GM19395 (cell line): Measurements from ENCODE around the gene RBM39.
"Not testable (repeated sequence)": the region's sequence is repeated elsewhere in the genome, so short reads cannot be mapped to it uniquely, and the experiment has no call there.

Experiments used
- ATAC-seq: cut with Tn5 transposase; IDR thresholded peaks from one replicate; pipeline ENCODE4 v1.9.1; 2021; ENCODE audit warnings: mild to moderate bottlenecking, moderate library complexity; ENCODE audit not compliant: unreplicated experiment

Gene RBM39

DNA sequence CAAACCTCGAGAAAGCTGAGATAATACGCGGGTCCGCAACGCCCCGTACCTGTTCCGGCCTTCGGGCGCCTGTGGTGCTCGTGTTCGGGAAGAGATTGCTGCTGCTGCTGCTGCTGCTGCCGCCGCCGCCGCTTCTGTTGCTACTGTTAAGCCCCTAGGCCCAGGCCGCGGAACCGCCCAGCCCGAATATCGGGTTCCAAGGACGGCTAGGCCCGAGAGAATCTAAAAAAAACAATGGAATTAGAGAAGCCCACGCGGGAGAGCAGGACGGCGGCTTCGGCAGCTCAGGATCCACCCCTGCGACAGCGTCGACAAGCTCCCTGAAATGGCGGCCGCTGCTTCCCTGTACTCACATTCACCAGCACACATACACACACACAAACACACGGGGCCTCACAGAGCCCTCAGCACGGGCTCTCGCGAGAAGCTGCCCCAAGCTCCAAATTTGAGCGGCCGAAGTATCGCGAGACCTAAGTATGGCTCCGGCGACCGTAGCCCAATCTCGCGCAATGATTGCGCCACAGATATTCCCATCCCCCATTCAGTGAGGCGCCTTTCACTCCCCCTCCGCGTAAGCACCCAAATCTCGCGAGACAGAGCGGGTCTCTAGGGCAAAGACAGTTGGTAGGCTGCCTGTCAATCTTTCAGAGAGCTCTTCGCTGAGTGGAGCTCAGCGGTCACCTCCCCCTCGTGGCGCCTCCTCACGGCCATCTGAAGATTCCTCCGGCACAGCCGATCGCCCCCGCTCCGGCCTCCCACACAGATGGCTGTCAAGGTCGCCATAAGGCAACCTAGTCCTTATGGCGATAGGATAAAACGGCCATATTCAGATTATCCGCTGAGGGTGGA, at the start of gene RBM39:
TSS of gene RBM39 (minus strand) at position 369 of the 849 bp plus-strand sequence. CDS start 1,386 bp downstream, outside the sequence.
- peak; percentile 85 for ATAC-seq

DNA sequence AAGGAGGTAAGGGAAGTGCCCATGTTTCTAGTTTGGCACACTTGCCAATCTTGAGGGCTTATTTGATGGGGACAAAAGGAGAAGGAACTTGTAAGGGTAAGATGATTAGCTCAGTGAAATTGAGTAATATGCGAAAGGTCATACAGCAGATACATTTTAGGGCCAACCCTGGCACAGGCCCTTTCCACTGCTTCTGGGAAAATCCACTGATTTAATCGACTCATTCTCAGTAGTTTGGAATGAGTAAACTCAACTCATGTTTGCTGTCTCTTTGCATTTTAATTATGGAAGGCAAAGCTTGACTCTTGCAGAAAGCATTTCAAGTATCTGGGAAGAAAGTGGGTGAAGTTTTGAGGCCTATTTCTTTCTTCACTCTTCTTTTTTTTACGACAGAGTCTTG, 49.8 kb upstream of the RBM39 start:
- no peak for ATAC-seq

GRCh38 chr20:35791097-35791496, 49.0 kb upstream of the RBM39 start:
- no peak for ATAC-seq

DNA sequence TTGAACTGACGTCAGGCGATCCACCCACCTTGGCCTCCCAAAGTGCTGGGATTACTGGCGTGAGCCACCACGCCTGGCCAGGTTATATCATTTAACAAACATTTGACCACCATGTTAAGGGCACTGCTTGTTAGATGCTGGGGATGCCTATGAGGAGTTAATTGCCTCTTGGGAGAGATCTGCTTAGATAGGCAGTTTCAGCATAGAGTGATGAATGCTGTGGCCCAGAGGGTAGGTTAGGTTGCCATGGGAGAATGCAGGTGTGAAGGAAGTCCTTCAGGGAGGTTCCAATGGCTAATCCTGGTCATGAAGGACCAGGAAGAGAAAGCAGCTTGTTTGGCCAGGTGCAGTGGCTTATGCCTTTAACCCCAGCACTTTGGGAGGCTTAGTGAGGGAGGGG, 46.7 kb upstream of the RBM39 start:
- no peak for ATAC-seq

DNA sequence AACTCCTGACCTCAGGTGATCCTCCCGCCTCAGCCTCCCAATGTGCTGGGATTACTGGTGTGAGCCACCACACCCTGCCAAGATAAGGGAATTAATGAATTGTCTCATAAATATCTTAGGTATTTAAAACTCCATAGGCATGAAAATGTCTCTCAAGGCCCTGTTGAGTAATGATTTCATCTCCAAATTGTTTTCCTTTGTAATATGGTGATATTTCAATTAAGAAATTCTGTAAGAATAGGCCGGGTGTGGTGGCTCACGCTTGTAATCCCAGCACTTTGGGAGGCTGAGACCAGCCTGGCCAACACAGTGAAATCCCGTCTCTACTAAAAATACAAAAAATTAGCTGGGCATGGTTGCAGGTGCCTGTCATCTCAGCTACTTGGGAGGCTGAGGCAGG, 43.5 kb upstream of the RBM39 start:
- not testable (repeated sequence) for ATAC-seq

DNA sequence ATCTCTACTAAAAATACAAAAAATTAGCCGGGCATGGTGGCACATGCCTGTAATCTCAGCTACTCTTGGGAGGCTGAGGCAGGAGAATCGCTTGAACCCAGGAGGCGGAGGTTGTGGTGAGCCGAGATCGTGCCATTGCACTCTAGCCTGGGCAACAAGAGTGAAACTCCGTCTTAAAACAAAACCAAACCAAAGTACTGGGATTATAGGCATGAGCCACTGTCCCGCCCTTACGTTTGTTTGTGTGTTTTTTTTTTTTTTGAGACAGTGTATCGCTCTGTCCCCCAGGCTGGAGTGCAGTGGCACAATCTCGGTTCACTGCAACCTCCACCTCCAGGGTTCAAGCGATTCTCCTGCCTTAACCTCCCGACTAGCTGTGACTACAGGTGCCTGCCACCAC, 41.8 kb upstream of the RBM39 start:
- not testable (repeated sequence) for ATAC-seq

- ATAC-seq, result no peak
Measured at GRCh38 chr20:35776513-35777101, 34.5 kb upstream of the RBM39 start.

- no peak for ATAC-seq
Measured at GRCh38 chr20:35774391-35774790, 32.3 kb upstream of the RBM39 start.

DNA sequence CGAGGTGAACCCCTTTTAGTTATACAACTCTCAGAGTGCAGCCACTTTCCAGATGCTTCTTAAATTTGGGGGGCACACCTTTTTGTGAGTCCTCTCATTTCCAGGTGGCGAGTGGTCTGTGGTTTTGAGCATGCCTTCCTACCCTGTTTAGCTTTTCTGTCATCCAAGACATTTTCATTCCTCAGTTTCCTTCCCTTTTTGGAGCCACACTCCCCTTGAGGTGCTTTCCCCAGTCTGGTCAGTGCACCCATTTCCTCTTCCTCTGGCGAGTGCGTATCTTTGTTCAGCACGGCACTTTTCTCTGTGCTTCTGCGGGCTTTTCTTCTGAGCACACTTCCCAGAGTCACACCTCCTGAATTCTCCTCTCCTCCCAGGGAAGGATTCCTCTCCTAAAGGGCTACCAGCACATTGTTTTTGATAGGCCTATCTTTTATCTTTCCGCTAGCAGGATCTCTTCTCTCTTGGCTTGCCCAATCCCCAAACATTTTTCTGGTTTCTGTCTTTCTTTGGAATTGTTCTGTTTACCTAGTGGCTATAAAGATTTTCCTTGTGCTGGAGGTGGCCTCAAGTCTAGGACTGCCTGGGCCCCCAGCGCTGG, 31.2 kb upstream of the RBM39 start:
- ATAC-seq, result no peak

- no peak for ATAC-seq
Measured at GRCh38 chr20:35772563-35773058, 30.6 kb upstream of the RBM39 start.

- peak; percentile 67 for ATAC-seq
Measured at GRCh38 chr20:35771689-35772562, 29.9 kb upstream of the RBM39 start, which contains the start of gene PHF20. Gene PHF20 (plus strand): TSS chr20:35772015. CDS start chr20:35801523, 29,508 bp downstream.

DNA sequence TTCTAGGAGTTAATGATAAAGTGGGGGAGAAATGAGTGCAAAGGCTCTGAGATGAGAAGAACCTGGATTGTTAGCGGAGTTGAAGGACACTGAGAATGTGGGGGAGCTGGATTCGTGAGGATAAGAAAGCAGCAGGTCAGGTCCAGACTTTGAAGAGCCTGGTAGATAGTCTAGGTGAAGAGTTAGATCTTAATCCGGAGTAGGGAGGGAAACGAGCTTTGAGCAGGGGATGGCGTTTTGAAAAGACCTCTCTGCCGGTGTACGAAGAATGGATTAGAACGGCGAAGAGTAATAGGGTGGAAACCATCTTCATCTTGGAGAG, 29.3 kb upstream of the RBM39 start:
- no peak for ATAC-seq

DNA sequence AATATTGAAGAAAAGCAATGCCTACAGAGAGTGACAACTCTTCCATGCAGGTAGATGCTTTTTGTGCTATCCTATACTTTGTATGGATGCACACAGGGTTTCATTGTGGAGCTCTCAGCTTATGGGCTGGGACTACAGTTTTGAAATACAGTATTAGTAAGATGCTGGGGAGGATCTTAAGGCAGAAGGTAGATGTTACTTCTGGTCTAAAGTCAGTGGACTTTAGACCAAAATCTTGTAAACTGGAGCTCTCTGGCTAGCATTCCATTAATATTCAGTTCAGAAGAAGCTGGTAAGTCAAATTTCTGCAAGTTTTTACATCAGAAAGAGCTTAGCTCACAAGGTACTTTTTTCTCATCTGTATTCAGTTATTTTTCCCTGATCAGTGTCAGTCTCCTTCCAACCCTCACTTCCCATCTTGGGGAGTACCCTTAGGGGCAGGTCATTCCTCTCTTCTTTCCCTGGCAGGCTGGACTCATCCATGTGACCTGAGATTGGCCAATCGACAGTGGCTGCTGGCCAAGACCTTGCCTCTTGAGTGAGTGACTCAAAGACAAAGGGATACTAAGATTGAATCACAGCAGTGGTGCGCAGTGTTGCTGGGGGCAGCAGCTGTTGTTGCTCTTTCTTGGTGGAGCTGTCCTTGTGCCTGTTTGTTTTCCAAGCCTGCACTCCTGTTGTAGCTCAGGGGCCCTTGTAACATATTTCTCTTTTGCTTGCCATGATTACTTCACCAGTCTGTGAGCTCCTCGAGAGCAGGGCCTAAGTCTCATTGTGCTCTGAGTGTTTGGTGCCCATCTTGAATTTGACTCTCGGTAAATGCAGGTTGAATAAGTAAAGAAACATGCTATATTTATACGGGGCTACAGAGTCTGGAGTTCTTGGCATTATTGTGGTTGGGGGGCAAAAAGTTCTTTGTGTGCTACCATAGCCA, 26.9 kb upstream of the RBM39 start:
- no peak for ATAC-seq

DNA sequence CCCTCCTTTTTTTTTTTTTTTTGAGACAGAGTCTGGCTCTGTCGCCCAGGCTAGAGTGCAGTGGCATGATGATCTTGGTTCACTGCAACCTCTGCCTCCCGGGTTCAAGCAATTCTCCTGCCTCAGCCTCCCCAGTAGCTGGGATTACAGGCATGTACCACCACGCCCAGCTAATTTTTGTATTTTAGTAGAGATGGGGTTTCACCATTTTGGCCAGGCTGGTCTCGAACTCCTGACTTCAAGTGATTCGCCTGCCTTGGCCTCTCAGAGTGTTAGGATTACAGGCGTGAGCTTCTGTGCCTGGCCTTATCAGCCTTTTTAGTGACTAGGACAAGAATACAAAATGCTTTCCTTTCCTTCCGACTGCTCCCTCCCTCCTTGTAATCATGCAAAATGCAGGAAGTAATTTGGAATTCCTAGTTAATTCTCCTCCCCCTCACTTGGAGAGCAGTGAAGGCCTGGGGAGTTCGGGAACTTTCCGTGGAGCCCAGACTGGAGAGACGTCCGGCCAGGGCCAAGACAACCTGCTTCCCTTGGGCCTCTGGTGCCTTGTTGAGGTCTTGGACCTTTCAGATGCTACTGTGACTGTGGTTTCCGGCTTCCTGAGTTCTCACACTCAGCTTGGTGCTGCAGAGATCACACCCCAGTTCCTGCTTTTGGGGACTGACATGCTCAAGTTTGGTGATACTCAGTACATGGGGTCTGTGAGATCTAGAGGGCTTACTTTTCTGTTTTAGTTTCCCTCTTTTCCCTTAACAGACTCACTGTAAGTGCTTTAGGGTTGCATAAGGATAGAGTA, 25.8 kb upstream of the RBM39 start:
- ATAC-seq, result peak; percentile 61

DNA sequence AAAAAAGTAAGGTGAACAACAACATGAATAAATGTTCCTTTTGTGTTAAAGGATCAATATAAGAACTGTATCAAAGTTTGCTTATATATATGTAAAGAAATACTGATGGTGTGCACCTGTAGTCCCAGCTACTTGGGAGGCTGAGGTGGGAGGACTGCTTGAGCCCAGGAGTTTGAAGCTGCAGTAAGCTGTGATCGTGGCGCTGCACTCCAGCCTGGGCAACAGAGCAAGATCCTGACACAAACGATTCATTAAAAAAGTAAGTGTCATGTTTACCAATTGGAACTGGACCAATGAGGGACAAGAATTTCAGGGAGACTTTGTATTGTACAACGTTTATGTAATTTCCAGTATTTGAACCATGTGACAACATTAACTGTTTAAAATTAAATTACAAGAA, 24.8 kb upstream of the RBM39 start:
- ATAC-seq, result no peak

DNA sequence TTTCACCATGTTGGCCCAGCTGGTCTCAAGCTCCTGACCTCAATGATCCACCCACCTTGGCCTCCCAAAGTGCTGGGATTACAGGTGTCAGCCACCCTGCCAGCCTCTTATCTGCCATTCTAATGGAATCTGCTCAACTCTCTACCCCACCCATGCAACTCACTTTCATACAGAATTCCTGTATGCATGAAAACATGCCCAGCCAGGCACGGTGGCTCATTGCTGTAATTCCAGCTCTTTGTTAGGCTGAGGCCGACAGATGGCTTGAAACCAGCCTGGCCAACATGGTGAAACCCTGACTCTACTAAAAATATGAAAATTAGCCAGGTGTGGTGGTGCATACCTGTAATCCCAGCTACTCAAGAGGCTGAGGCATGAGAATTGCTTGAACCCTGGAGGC, 22.9 kb upstream of the RBM39 start:
- not testable (repeated sequence) for ATAC-seq

GRCh38 chr20:35762461-35762860, 20.4 kb upstream of the RBM39 start:
- no peak for ATAC-seq

- ATAC-seq, result not testable (repeated sequence)
Measured at GRCh38 chr20:35761548-35761947, 19.5 kb upstream of the RBM39 start.

DNA sequence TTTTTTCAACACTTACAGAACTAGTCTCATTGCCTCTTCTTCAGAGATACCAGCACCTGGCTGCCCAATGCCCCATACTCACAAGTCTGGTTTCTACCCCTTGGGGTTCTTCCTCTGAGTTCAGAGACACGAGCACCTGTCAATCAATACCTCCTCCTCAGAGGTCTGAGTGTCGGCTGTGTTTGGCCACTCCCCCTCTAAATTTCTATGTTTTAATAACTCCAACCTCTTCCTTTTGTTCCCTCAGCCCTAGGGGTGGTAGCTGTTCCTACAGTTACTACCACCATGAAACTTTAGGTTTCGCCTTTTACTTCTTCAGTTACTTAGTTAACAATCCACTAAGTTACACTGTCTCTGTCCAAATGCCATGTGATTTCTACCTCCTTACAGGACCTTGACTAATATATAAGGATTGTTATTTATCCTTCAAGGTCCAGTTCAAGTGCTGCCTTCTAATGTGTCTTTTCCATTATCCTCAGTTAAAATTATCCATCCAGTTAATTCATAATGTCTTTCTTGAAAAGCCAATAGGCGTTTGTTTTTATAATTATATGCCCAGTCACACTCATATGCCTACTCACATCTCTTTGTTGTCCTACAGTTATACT, 15.1 kb upstream of the RBM39 start:
- ATAC-seq, result no peak
